Dedifferentiated amniotic fluid mesenchymal stem cell (primary cell): ENCODE data around the gene MORN1.
A peak's percentile ranks its signal among the peaks of the same experiment; 100 is the strongest.
"Not testable (repeated sequence)": the region's sequence is repeated elsewhere in the genome, so short reads cannot be mapped to it uniquely, and the experiment has no call there.

ENCODE experiments used
- DNase-seq: peaks from one replicate; pipeline ENCODE4 v3.0.0-alpha.2; 2016; ENCODE audit errors: extremely low spot score

Gene MORN1

GRCh38 chr1:2339206-2340085, 51.9 kb downstream of the MORN1 start:
- no peak for DNase-seq

GRCh38 chr1:2337501-2337900, 53.9 kb downstream of the MORN1 start:
- no peak for DNase-seq

- no peak for DNase-seq
Measured at GRCh38 chr1:2337081-2337480, 54.3 kb downstream of the MORN1 start.

- no peak for DNase-seq
Measured at GRCh38 chr1:2336499-2336898, 54.9 kb downstream of the MORN1 start.

- DNase-seq: no peak
Measured at GRCh38 chr1:2335721-2336455, 55.5 kb downstream of the MORN1 start.

GRCh38 chr1:2334883-2335534, 56.3 kb downstream of the MORN1 start:
- DNase-seq: no peak

GRCh38 chr1:2334366-2334765, 57.0 kb downstream of the MORN1 start:
- no peak for DNase-seq

- DNase-seq: not testable (repeated sequence)
Measured at GRCh38 chr1:2331580-2331979, 59.8 kb downstream of the MORN1 start.

GRCh38 chr1:2331200-2331544, 60.2 kb downstream of the MORN1 start:
- DNase-seq: no peak

GRCh38 chr1:2330519-2331199, 60.7 kb downstream of the MORN1 start:
- DNase-seq: peak; percentile 80

- DNase-seq: no peak
Measured at GRCh38 chr1:2330035-2330434, 61.3 kb downstream of the MORN1 start.

GRCh38 chr1:2328676-2329455, 62.5 kb downstream of the MORN1 start:
- no peak for DNase-seq

- no peak for DNase-seq
Measured at GRCh38 chr1:2327841-2328240, 63.5 kb downstream of the MORN1 start.

GRCh38 chr1:2327162-2327561, 64.2 kb downstream of the MORN1 start:
- DNase-seq: not testable (repeated sequence)

GRCh38 chr1:2326524-2326923, 64.8 kb downstream of the MORN1 start:
- DNase-seq: no peak

GRCh38 chr1:2324553-2325366, 66.6 kb downstream of the MORN1 start:
- no peak for DNase-seq

GRCh38 chr1:2323451-2323974, 67.8 kb downstream of the MORN1 start:
- no peak for DNase-seq

GRCh38 chr1:2322581-2323211, 68.7 kb downstream of the MORN1 start:
- DNase-seq: no peak

- peak; percentile 93 for DNase-seq
Measured at GRCh38 chr1:2322065-2322571, 69.2 kb downstream of the MORN1 start.
